ENCODE measurements around the gene CPA5.
"Not testable (repeated sequence)": the region's sequence is repeated elsewhere in the genome, so short reads cannot be mapped to it uniquely, and the experiment has no call there.

CPA5 gene

GRCh38 chr7:130369831-130370550, 25.4 kb downstream of the CPA5 start:
- no peak overlapping the region for H2AFZ ChIP-seq (ENCODE audit: low read depth, low read length)
- peaks cover 3% of the 10 kb centered on the region; the same call in 1 of the 2 replicates for H3K9me3 ChIP-seq (ENCODE audit: insufficient read depth, low read length)
- H3K9ac ChIP-seq (ENCODE audit: low read length) = no peak overlapping the region
- peaks cover 3% of the 10 kb centered on the region; the same call in 1 of the 2 replicates for H3K4me1 ChIP-seq (ENCODE audit: low read length)
- no peak overlapping the region for H3K4me2 ChIP-seq (ENCODE audit: low read length)
- no peak overlapping the region for H3K27ac ChIP-seq (ENCODE audit: low read length)
- H4K20me1 ChIP-seq (ENCODE audit: insufficient read depth, low read length) = no peaks in the 10 kb centered on the region
- H3K79me2 ChIP-seq (ENCODE audit: low read length) = no peaks in the 10 kb centered on the region
- no peaks in the 10 kb centered on the region for H3K27me3 ChIP-seq (ENCODE audit: low read depth, low read length)
- no peaks in the 10 kb centered on the region for H3K36me3 ChIP-seq (replicated peaks; ENCODE audit: low read depth, low read length)
- TF ChIP-seq, protein P1, sequence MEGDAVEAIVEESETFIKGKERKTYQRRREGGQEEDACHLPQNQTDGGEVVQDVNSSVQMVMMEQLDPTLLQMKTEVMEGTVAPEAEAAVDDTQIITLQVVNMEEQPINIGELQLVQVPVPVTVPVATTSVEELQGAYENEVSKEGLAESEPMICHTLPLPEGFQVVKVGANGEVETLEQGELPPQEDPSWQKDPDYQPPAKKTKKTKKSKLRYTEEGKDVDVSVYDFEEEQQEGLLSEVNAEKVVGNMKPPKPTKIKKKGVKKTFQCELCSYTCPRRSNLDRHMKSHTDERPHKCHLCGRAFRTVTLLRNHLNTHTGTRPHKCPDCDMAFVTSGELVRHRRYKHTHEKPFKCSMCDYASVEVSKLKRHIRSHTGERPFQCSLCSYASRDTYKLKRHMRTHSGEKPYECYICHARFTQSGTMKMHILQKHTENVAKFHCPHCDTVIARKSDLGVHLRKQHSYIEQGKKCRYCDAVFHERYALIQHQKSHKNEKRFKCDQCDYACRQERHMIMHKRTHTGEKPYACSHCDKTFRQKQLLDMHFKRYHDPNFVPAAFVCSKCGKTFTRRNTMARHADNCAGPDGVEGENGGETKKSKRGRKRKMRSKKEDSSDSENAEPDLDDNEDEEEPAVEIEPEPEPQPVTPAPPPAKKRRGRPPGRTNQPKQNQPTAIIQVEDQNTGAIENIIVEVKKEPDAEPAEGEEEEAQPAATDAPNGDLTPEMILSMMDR (IDR thresholded peaks at IDR 0.05; ENCODE audit: low read depth, low read length) = no peak
- no peak for TF ChIP-seq EZH2phosphoT487 (IDR thresholded peaks at IDR 0.05; ENCODE audit: low read depth)
- H3K4me3 ChIP-seq (ENCODE audit: low read length) = no peak overlapping the region

GRCh38 chr7:130371046-130371445, 26.4 kb downstream of the CPA5 start:
- no peak overlapping the region for H3K27ac ChIP-seq (ENCODE audit: low read length)
- no peaks in the 10 kb centered on the region for H3K36me3 ChIP-seq (replicated peaks; ENCODE audit: low read depth, low read length)

GRCh38 chr7:130372402-130373165, 28.0 kb downstream of the CPA5 start:
- Histone ChIP-seq H3K4me2 (ENCODE audit: low read length) (no peak overlapping the region), H2AFZ (ENCODE audit: low read depth, low read length) (no peak overlapping the region), H3K9ac (ENCODE audit: low read length) (no peak overlapping the region), H3K9me3 (ENCODE audit: insufficient read depth, low read length) (0 out of 2 replicates have a peak, but pooled peaks cover 3% of the 10 kb centered on the region), H4K20me1 (ENCODE audit: insufficient read depth, low read length) (no peaks in the 10 kb centered on the region), H3K27ac (ENCODE audit: low read length) (no peak overlapping the region), H3K27me3 (ENCODE audit: low read depth, low read length) (no peaks in the 10 kb centered on the region), H3K4me1 (ENCODE audit: low read length) (no peaks in the 10 kb centered on the region), H3K4me3 (ENCODE audit: low read length) (no peak overlapping the region), H3K36me3 (replicated peaks; ENCODE audit: low read depth, low read length) (no peaks in the 10 kb centered on the region), H3K79me2 (ENCODE audit: low read length) (no peaks in the 10 kb centered on the region)
- no peak for TF ChIP-seq EZH2phosphoT487 (IDR thresholded peaks at IDR 0.05; ENCODE audit: low read depth)
- TF ChIP-seq, protein P1 (IDR thresholded peaks at IDR 0.05; ENCODE audit: low read depth, low read length) = no peak

More at GRCh38 chr7:130371046-130371445, 26.4 kb downstream of the CPA5 start:
- TF ChIP-seq, protein P1 (IDR thresholded peaks at IDR 0.05; ENCODE audit: low read depth, low read length) = no peak
- Histone ChIP-seq H4K20me1 (ENCODE audit: insufficient read depth, low read length) (no peaks in the 10 kb centered on the region), H2AFZ (ENCODE audit: low read depth, low read length) (no peak overlapping the region), H3K9me3 (ENCODE audit: insufficient read depth, low read length) (0 out of 2 replicates have a peak, but pooled peaks cover under 1% of the 10 kb centered on the region), H3K4me1 (ENCODE audit: low read length) (no peaks in the 10 kb centered on the region), H3K4me3 (ENCODE audit: low read length) (no peak overlapping the region), H3K79me2 (ENCODE audit: low read length) (no peaks in the 10 kb centered on the region), H3K27me3 (ENCODE audit: low read depth, low read length) (no peaks in the 10 kb centered on the region), H3K9ac (ENCODE audit: low read length) (no peak overlapping the region), H3K4me2 (ENCODE audit: low read length) (no peak overlapping the region)

GRCh38 chr7:130374507-130374906, 29.9 kb downstream of the CPA5 start:
- H3K4me3 ChIP-seq (ENCODE audit: low read length) = no peak overlapping the region
- H4K20me1 ChIP-seq (ENCODE audit: insufficient read depth, low read length) = no peaks in the 10 kb centered on the region
- no peak overlapping the region for H3K27ac ChIP-seq (ENCODE audit: low read length)
- TF ChIP-seq, protein P1 (IDR thresholded peaks at IDR 0.05; ENCODE audit: low read depth, low read length) = no peak
- TF ChIP-seq EZH2phosphoT487 (IDR thresholded peaks at IDR 0.05; ENCODE audit: low read depth) = no peak
- H3K4me2 ChIP-seq (ENCODE audit: low read length) = no peak overlapping the region
- H3K79me2 ChIP-seq (ENCODE audit: low read length) = no peaks in the 10 kb centered on the region
- no peak overlapping the region for H3K9ac ChIP-seq (ENCODE audit: low read length)
- H3K36me3 ChIP-seq (replicated peaks; ENCODE audit: low read depth, low read length) = no peaks in the 10 kb centered on the region
- H3K9me3 ChIP-seq (ENCODE audit: insufficient read depth, low read length) = 0 out of 2 replicates have a peak, but pooled peaks cover 3% of the 10 kb centered on the region
- no peaks in the 10 kb centered on the region for H3K27me3 ChIP-seq (ENCODE audit: low read depth, low read length)
- H2AFZ ChIP-seq (ENCODE audit: low read depth, low read length) = no peak overlapping the region
- H3K4me1 ChIP-seq (ENCODE audit: low read length) = no peaks in the 10 kb centered on the region

DNA sequence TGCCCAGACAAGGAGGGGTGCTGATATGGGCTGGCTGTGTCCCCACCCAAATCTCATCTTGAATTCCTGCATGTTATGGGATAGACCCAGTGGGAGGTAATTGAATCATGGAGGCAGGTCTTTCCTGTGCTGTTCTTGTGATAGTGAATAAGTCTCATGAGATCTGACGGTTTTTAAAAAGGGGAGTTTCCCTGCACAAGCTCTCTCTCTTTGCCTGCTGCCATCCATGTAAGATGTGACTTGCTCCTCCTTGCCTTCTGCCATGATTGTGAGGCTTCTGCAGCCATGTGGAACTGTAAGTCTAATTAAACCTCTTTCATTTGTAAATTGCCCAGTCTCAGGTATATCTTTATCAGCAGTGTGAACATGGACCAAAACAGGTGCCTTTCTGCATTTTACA, 31.8 kb downstream of the CPA5 start:
- not testable (repeated sequence) for H3K4me3 ChIP-seq (ENCODE audit: low read length); H4K20me1 ChIP-seq (ENCODE audit: insufficient read depth, low read length); H2AFZ ChIP-seq (ENCODE audit: low read depth, low read length); H3K27me3 ChIP-seq (ENCODE audit: low read depth, low read length); H3K4me2 ChIP-seq (ENCODE audit: low read length); H3K9ac ChIP-seq (ENCODE audit: low read length); H3K4me1 ChIP-seq (ENCODE audit: low read length); H3K36me3 ChIP-seq (replicated peaks; ENCODE audit: low read depth, low read length); H3K27ac ChIP-seq (ENCODE audit: low read length); H3K79me2 ChIP-seq (ENCODE audit: low read length); H3K9me3 ChIP-seq (ENCODE audit: insufficient read depth, low read length)
